ENCODE measurements around the gene CHST8. TPM values are rescaled to one million over a fixed set of nuclear protein-coding genes. Genes with fewer than 3 reads are reported as not detected.

Gene CHST8
- total RNA-seq, 1 experiment from 2014 or later = not detected

DNA sequence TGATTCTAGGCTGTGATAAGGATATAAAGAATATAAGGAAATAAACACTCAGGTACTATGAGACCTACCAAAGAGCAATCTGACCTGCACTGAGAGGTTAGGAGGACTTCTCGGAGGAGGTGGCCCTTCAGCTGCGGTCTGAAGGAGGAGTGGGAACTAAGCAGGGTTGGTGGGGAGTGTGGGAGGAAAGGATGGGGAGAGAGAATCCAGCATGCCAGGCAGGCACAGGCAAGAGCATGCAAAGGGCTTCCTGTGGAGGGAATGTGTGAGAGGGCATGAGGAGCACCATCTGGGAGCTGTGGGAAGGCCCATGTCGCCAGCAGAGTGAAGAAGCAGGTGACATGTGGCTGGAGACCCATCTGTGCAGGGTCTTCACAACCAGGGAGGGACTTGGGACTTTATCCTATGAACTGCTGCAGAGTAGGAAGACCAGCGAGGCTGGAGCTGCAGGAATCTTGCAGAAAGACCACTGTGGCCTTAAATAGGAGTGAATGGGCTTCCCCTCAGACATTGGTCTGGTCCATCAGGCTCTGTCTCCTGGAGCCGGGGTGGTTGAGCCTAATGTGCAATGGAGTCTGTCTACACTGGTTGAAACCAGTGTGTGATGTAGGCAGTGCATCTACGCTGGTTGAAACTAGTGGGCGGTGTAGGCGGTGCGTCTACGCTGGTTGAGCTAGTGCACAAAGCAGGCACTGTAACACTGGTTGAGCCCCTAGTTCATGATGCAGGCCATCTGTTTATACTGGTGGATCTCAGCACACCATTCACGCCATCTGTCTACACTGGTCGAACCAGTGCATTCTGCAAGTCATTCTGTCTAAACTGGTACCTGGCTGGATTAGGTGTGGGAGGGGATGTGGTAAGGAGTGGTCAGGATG is 6.4 kb downstream of the CHST8 start:
- H3K4me3 Mint-ChIP-seq (ENCODE audit: unreplicated experiment) = no peak overlapping the region
- H3K4me1 Mint-ChIP-seq (ENCODE audit: insufficient read depth, unreplicated experiment) = no peaks in the 10 kb centered on the region
- no peaks in the 10 kb centered on the region for H3K27me3 Mint-ChIP-seq (ENCODE audit: insufficient read depth, unreplicated experiment)
- DNase-seq (ENCODE audit: unreplicated experiment) = no peak
- TF ChIP-seq, protein P1, sequence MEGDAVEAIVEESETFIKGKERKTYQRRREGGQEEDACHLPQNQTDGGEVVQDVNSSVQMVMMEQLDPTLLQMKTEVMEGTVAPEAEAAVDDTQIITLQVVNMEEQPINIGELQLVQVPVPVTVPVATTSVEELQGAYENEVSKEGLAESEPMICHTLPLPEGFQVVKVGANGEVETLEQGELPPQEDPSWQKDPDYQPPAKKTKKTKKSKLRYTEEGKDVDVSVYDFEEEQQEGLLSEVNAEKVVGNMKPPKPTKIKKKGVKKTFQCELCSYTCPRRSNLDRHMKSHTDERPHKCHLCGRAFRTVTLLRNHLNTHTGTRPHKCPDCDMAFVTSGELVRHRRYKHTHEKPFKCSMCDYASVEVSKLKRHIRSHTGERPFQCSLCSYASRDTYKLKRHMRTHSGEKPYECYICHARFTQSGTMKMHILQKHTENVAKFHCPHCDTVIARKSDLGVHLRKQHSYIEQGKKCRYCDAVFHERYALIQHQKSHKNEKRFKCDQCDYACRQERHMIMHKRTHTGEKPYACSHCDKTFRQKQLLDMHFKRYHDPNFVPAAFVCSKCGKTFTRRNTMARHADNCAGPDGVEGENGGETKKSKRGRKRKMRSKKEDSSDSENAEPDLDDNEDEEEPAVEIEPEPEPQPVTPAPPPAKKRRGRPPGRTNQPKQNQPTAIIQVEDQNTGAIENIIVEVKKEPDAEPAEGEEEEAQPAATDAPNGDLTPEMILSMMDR (IDR thresholded peaks at IDR 0.05; ENCODE audit: unreplicated experiment) = no peak
- intact Hi-C loops (cut with micrococcal nuclease) = no loop called here
- ChIA-PET POLR2A (no interaction called here), CTCF (no interaction called here)
- BruUV-seq (replicated peaks) = no TSS peak
- no peak overlapping the region for H3K27ac Mint-ChIP-seq (ENCODE audit: low read depth, unreplicated experiment)
- peaks cover 14% of the 10 kb centered on the region for H3K9me3 Mint-ChIP-seq (ENCODE audit: unreplicated experiment)
- no peaks in the 10 kb centered on the region for H3K36me3 Mint-ChIP-seq (ENCODE audit: insufficient read depth, unreplicated experiment)

DNA sequence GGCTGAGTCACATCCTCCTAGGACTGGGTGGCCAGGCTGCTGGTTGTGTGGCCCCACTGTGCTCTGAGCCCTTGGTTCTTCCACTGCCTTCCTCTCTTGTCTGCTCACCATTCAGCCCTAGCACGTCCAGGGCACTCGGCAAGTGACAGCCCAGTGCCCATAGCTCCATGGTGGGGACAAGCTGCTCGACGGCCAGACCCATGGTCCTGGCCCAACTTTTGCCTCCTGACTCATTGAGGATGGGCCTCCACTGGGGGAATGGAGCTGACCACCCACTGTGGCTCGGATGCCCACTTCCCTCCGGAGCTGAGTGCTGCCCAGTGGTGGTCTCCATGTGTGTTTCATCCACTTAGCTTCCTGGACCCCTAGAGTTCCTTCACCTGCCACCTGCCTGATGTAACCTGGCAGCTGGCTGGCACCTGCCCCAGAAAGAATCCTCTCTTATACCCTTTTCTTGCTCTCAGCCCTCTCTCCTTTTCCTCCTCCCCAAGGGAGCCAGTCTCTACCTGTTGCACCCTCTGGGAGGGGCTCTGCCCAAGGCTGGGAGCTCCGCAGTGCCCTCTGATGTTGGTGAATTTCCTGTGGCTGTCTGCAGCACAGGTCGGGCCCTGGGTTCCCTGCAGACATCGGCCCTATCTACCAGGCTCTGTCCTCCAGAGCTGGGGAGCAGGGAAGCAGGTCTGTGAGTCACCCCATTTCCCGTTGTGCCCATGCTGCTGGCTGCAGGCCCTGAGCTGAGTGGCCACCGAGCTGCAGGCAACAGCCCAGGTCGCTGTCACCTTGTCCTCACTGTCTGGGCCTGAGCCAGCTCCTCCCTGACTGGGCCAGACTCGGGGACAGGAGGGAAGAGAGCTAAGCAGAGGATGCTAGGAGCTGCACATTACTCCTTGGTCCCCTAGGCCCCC is 7.4 kb downstream of the CHST8 start:
- DNase-seq (ENCODE audit: unreplicated experiment) = no peak
- no peaks in the 10 kb centered on the region for H3K36me3 Mint-ChIP-seq (ENCODE audit: insufficient read depth, unreplicated experiment)
- ChIA-PET POLR2A (no interaction called here), CTCF (interaction anchor here (0.6 kb wide), 1 partner anchor 27 kb away, joined by 4 read pairs; no protein-coding TSS in a partner anchor)
- H3K4me3 Mint-ChIP-seq (ENCODE audit: unreplicated experiment) = no peak overlapping the region
- no peak overlapping the region for H3K27ac Mint-ChIP-seq (ENCODE audit: low read depth, unreplicated experiment)
- BruUV-seq (replicated peaks) = no TSS peak
- TF ChIP-seq, protein P1 (IDR thresholded peaks at IDR 0.05; ENCODE audit: unreplicated experiment) = no peak
- intact Hi-C loops (cut with micrococcal nuclease) = no loop called here
- no peaks in the 10 kb centered on the region for H3K4me1 Mint-ChIP-seq (ENCODE audit: insufficient read depth, unreplicated experiment)
- H3K9me3 Mint-ChIP-seq (ENCODE audit: unreplicated experiment) = peaks cover 20% of the 10 kb centered on the region
- no peaks in the 10 kb centered on the region for H3K27me3 Mint-ChIP-seq (ENCODE audit: insufficient read depth, unreplicated experiment)

DNA sequence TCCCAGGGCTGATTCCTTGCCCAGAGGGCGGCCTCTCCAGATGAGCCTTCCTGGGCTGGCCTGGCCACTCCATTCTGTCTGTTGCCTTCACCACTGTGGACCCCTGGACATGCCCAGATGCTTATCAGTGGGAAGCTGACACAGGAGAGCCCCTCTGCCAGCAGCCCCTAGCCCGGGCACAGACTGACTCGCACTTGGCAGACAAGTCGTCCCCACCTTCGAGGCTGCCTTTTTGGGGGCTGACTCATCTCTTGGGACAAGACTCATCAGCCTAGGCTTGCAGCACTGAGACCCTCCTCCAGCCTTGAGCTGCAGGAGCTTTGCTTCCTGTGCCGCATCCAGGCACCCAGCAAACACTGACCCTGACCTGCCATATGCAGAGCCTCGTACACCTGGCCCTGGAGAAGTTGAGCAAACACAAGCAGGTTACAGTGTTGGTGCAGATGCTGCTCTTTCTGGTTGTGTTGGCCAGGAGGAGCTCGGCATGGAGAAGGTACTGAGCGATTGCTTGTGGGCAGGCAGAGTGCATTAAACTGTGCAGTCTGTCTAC is 8.1 kb downstream of the CHST8 start:
- BruUV-seq (replicated peaks) = no TSS peak
- TF ChIP-seq, protein P1 (IDR thresholded peaks at IDR 0.05; ENCODE audit: unreplicated experiment) = no peak
- POLR2A ChIA-PET = no interaction called here
- H3K27me3 Mint-ChIP-seq (ENCODE audit: insufficient read depth, unreplicated experiment) = no peaks in the 10 kb centered on the region
- H3K27ac Mint-ChIP-seq (ENCODE audit: low read depth, unreplicated experiment) = no peak overlapping the region
- CTCF ChIA-PET = interaction anchor here (0.6 kb wide), 1 partner anchor 26 kb away, joined by 4 read pairs; no protein-coding TSS in a partner anchor
- intact Hi-C loops (cut with micrococcal nuclease) = no loop called here
- no peaks in the 10 kb centered on the region for H3K4me1 Mint-ChIP-seq (ENCODE audit: insufficient read depth, unreplicated experiment)
- H3K36me3 Mint-ChIP-seq (ENCODE audit: insufficient read depth, unreplicated experiment) = no peaks in the 10 kb centered on the region
- no peak for DNase-seq (ENCODE audit: unreplicated experiment)
- no peak overlapping the region for H3K4me3 Mint-ChIP-seq (ENCODE audit: unreplicated experiment)
- H3K9me3 Mint-ChIP-seq (ENCODE audit: unreplicated experiment) = peaks cover 20% of the 10 kb centered on the region
